ENCODE measurements around the gene IRAK1BP1.

DNA sequence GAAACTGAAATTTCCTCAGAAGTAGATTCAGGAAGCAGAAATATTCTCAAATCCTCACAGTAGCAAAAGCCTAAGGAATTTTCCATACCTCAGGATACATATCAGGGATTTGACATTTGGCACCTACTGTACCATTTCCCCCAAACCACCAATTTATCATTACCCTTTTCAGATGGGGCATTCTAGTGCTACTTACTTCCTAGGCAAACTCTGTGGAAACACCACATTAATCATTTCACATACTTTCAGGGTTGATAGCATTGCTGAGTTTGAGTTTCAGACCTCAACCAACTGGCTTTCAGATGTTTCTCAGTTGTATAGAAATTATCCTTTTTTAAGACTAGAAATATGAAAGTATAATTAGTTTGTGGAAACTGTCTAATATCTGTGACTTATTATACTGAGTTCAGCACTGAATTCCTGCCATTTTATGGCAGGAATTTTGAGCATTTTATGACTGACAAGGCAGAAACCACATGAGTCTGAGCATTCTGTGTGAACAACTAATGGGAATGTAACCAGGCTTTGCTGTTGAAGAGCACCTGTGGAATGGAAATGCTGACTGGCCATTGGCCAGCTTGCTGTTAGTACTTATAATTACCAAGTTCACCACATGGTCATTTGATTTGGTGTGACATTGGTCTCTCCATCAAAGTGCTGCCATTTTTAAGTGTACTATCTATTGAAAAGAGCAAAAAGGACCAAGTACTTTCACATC, 35.1 kb upstream of the IRAK1BP1 start:
- TF ChIP-seq, protein P1, sequence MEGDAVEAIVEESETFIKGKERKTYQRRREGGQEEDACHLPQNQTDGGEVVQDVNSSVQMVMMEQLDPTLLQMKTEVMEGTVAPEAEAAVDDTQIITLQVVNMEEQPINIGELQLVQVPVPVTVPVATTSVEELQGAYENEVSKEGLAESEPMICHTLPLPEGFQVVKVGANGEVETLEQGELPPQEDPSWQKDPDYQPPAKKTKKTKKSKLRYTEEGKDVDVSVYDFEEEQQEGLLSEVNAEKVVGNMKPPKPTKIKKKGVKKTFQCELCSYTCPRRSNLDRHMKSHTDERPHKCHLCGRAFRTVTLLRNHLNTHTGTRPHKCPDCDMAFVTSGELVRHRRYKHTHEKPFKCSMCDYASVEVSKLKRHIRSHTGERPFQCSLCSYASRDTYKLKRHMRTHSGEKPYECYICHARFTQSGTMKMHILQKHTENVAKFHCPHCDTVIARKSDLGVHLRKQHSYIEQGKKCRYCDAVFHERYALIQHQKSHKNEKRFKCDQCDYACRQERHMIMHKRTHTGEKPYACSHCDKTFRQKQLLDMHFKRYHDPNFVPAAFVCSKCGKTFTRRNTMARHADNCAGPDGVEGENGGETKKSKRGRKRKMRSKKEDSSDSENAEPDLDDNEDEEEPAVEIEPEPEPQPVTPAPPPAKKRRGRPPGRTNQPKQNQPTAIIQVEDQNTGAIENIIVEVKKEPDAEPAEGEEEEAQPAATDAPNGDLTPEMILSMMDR (IDR thresholded peaks at IDR 0.05), result no peak
- TF ChIP-seq, protein P2, sequence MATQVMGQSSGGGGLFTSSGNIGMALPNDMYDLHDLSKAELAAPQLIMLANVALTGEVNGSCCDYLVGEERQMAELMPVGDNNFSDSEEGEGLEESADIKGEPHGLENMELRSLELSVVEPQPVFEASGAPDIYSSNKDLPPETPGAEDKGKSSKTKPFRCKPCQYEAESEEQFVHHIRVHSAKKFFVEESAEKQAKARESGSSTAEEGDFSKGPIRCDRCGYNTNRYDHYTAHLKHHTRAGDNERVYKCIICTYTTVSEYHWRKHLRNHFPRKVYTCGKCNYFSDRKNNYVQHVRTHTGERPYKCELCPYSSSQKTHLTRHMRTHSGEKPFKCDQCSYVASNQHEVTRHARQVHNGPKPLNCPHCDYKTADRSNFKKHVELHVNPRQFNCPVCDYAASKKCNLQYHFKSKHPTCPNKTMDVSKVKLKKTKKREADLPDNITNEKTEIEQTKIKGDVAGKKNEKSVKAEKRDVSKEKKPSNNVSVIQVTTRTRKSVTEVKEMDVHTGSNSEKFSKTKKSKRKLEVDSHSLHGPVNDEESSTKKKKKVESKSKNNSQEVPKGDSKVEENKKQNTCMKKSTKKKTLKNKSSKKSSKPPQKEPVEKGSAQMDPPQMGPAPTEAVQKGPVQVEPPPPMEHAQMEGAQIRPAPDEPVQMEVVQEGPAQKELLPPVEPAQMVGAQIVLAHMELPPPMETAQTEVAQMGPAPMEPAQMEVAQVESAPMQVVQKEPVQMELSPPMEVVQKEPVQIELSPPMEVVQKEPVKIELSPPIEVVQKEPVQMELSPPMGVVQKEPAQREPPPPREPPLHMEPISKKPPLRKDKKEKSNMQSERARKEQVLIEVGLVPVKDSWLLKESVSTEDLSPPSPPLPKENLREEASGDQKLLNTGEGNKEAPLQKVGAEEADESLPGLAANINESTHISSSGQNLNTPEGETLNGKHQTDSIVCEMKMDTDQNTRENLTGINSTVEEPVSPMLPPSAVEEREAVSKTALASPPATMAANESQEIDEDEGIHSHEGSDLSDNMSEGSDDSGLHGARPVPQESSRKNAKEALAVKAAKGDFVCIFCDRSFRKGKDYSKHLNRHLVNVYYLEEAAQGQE (IDR thresholded peaks at IDR 0.05; ENCODE audit: insufficient read depth in 1 of 2, low read depth in 2 of 2, low read length in 1 of 2), result no peak
- TF ChIP-seq SIN3A (IDR thresholded peaks at IDR 0.05; ENCODE audit: borderline replicate concordance, insufficient read depth, low read depth, low read length), result no peak
